NT2/D1 (cell line): ENCODE data around the gene NPTX2.

Experiments used
- SUZ12 ChIP-seq: IDR thresholded peaks from 2 replicates; pipeline ENCODE4 v1.6.1; 2011; ENCODE audit not compliant: insufficient read length, insufficient read depth; ENCODE audit errors: extremely low read depth
- YY1 ChIP-seq: IDR thresholded peaks from 2 replicates; pipeline ENCODE4 v1.6.1; 2011; ENCODE audit not compliant: insufficient read length, insufficient read depth
- ZNF274 ChIP-seq: IDR thresholded peaks from 2 replicates; pipeline ENCODE4 v1.6.1; 2011; ENCODE audit warnings: mild to moderate bottlenecking, low read depth, low read length

DNA sequence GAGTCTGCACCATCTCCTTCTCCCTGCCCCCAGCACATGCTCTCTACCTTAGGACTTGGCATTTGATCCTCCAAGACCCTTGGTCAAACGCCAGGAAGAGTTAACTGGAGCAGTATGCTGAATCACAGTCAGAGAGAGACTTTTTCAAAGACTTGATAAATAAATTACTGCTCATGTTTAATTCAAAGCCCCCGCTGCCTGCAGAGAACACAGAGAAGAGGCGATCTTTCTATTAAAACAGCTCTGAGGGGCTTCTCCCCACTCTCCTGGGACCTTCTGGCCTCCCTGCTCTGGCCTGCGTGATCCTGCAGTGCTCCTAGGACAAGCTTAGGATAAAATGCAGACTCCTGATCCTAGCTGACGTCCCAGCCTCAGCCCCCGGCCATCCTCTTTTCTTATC lies 47.8 kb downstream of the NPTX2 start:
- no peak for TF ChIP-seq YY1
- no peak for TF ChIP-seq SUZ12
- no peak for TF ChIP-seq ZNF274
